Choroid plexus epithelial cell (primary cell): ENCODE data around the gene CHID1.
A peak's percentile ranks its signal among the peaks of the same experiment; 100 is the strongest.

Source experiments
- DNase-seq: peaks from one replicate; pipeline ENCODE4 v3.0.0-alpha.2; 2010; ENCODE audit warnings: low read depth
- H3K4me3 ChIP-seq: 2 replicates; pipeline ENCODE4 v1.5.1; 2011; ENCODE audit warnings: low read depth, mild to moderate bottlenecking, control low read depth, low read length, moderate library complexity
- TF ChIP-seq, protein P1 (sequence below): conservative IDR thresholded peaks from 2 replicates; pipeline ENCODE4 v1.5.1; 2011; ENCODE audit warnings: low read depth, mild to moderate bottlenecking, control low read depth, inconsistent platforms, low read length, moderate library complexity

CHID1 gene

DNA sequence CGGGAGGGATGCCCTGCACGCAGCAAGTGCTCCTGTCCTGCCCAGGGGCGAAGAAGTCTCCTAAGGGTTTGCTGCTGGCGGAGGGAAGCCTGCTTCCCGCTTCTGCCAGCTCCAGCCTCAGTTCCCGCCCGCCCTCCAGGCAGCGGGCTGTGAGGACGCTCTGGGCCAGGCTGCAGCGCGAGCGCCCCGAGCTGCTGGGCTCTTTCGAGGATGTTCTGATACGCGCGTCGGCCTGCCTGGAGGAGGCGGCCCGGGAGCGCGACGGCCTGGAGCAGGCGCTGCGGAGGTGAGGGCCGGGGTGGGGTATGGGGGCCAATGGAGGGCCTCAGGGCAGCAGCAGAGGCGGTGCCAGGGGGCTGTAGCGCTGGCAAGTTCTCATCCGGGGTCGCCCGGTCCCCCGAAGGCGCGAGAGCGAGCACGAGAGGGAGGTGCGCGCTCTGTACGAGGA, 80.7 kb downstream of the CHID1 start:
- no peak for DNase-seq
- TF ChIP-seq, protein P1, sequence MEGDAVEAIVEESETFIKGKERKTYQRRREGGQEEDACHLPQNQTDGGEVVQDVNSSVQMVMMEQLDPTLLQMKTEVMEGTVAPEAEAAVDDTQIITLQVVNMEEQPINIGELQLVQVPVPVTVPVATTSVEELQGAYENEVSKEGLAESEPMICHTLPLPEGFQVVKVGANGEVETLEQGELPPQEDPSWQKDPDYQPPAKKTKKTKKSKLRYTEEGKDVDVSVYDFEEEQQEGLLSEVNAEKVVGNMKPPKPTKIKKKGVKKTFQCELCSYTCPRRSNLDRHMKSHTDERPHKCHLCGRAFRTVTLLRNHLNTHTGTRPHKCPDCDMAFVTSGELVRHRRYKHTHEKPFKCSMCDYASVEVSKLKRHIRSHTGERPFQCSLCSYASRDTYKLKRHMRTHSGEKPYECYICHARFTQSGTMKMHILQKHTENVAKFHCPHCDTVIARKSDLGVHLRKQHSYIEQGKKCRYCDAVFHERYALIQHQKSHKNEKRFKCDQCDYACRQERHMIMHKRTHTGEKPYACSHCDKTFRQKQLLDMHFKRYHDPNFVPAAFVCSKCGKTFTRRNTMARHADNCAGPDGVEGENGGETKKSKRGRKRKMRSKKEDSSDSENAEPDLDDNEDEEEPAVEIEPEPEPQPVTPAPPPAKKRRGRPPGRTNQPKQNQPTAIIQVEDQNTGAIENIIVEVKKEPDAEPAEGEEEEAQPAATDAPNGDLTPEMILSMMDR, result no peak
- peak overlapping the region; percentile 52 for H3K4me3 ChIP-seq

DNA sequence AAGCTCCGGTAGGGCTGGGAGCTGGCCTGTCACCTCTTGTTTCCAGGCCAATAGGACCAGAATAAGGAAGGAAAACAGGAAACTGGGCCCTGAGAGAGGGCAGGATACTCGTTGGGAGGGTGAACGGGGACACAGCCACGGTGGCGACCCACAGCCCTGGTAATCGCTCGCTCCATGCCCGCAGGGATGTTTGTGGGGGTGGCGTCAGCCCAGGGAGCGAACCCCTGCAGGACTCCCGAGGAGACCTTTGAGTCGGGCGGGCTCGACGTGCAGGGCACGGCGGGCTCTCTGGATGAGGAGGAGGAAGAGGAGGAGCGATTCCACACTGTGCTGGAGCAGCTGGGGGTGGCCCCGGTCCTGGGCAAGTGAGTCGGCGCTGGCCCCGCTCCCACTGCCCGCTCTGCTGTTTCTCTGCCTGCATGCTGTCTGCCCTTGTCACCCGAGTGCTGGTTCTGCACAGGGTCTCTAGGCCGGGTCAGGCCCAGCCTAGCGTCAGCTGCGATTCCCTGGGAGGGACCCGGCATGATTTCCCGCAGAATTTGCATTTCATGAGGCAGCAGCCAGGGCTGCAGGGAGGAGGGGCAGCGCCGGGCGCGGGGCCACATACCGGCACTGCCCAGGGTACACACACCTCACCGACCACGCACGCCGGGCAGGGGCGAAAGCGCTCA, 81.3 kb downstream of the CHID1 start:
- no peak for DNase-seq
- H3K4me3 ChIP-seq, result peak overlapping the region; percentile 52

DNA sequence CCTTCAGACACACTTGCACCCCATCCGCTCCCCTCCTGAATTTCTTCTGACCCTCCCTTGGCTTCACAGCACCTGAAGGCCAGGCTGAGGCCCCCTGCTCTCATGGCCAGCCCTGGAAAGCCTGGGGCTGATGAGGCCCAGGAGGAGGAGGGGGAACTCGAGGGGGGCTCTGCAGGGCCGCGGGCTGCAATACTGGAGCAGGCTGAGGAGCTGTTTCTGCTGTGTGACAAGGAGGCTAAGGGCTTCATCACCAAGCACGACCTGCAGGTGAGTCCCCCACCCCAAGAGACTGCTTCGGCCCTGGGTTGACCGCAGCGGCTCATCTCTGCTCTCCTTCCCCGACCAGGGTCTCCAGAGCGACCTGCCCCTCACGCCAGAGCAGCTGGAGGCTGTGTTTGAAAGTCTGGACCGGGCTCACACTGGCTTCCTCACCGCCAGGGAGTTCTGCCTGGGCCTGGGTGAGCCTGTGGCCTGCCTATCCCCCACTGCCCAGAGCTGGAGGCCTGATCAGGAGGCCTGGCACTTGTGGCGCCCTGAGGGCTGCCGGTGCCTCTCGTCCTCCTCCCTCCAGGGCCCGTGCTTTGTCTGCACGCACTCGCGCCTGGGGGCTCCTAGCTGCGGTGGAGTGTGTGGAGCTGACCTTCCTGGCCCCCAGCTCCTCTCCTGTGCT, 82.0 kb downstream of the CHID1 start:
- DNase-seq, result no peak
- H3K4me3 ChIP-seq, result peak overlapping the region; percentile 52
- TF ChIP-seq, protein P1, result no peak

More for the DNA sequence above, 81.3 kb downstream of the CHID1 start:
- TF ChIP-seq, protein P1, result no peak

DNA sequence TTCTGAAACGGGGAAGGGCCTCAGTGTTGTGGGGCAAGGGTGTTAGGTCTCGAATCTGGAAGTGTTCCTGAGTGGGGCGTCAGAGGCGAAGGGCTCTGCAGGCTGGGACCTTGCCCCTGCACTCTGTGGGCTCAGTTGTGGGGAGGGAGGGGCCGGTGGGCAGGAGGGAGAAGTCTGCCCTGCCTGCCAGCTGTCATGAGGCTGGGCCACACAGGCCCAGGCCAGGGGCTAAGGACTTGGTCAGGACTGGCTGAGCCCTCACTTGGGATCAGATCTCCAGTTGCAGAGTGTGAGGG, 82.8 kb downstream of the CHID1 start, which contains the start of gene CRACR2B:
Gene CRACR2B (plus strand): TSS at position 23 of the 296 bp plus-strand sequence. CDS start 689 bp downstream, outside the sequence.
- peak within 1 kb of the TSS; percentile 34 for H3K4me3 ChIP-seq
- TF ChIP-seq, protein P1, result no peak
- DNase-seq, result no peak

DNA sequence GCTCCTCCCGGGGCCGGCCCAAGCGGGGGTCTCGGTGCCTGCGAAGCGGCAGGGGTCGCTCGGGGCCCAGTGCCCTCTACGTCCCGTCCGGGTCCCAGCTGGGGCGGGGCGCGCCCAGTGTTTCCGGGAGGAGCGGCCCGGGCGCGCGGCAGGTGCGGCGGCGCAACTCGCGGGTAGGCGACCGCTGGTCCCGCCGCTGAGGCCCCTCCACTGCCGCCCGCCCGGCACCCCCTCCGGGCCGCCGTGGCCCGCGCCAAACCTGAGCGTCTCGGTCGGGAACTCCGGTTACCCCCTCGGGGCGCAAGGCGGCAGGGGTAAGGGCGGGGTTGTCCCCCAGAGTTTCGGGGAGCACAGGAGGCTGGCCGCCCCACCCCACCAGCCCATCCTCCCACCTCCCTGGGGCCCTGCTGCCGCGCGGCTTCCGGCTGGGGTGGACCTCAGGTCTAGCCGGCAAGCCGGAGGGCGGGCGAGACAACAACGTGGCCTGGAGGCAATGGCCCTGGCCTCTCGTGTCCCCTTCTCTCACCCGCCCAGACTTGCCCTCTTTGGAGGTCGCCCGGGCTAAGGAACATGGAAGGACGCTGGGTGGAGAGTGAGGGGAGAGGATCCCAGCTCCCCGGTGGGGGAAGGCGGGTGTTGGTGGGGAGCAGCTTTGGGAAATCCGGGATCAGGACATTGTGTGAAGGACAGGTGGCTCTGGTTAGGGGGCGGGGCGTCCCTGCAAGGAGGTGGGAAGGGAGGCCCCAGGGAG, 83.3 kb downstream of the CHID1 start:
- DNase-seq, result no peak
- H3K4me3 ChIP-seq, result peak overlapping the region; percentile 34
- TF ChIP-seq, protein P1, result no peak

DNA sequence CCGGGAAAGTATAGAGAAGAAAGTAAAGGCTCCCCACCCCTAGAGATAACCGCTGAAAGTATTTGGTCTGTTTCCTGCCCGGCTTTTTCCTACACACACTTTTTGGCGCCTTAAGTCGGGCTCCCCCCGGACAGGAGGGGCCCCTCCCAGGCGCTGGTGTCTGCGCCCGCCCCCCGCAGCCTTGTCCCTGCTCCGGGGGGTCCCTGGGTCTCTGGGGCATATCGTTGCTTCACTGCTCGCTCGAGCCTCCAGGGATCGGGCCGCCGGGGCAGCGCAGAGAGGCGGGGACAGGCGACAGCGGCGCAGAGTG, 83.8 kb downstream of the CHID1 start:
- TF ChIP-seq, protein P1, result no peak
- H3K4me3 ChIP-seq, result peak overlapping the region; percentile 34
- DNase-seq, result no peak
